Measurements from ENCODE around the gene PCCA.

- TF ChIP-seq GATA3 (IDR thresholded peaks at IDR 0.05; ENCODE audit: low read depth, low read length): no peak
- no peak for TF ChIP-seq GATA2 (IDR thresholded peaks at IDR 0.05; ENCODE audit: low read depth, low read length)
Measured at GRCh38 chr13:100230769-100231149, 141.9 kb downstream of the PCCA start.

All from SH-SY5Y (cell line).